Lower leg skin (tissue), 3 donors: ENCODE measurements around the gene TUT4.

Experiments used
- CTCF ChIP-seq, 3 donors: fragments of 450-650 bp; IDR thresholded peaks; one replicate each; pipeline ENCODE4 v1.5.1; 2016; ENCODE audit warnings: antibody characterized with exemption in 3 of 3, mild to moderate bottlenecking in 3 of 3, moderate library complexity in 2 of 3
- POLR2A ChIP-seq, 2 donors: fragments of 450-650 bp; IDR thresholded peaks; one replicate each; pipeline ENCODE4 v1.6.1; 2016 to 2017; ENCODE audit warnings: antibody characterized with exemption in 2 of 2, mild to moderate bottlenecking in 1 of 2, moderate library complexity in 1 of 2

- TF ChIP-seq CTCF (IDR thresholded peaks at IDR 0.05) (no peak), POLR2A (IDR thresholded peaks at IDR 0.05) (no peak)
Observed at GRCh38 chr1:52472384-52472783, 80.5 kb downstream of the TUT4 start.
